Loucy (cell line): ENCODE results near the gene KCTD11.

Source experiments
- H2AFZ ChIP-seq: fragments of 200-600 bp; sonication (generic); 2 replicates; pipeline ENCODE4 v1.6.0; 2016; ENCODE audit warnings: antibody characterized with exemption, mild to moderate bottlenecking, low read length, moderate library complexity
- H3F3A ChIP-seq: fragments of 200-600 bp; 2 replicates; pipeline ENCODE4 v1.6.0; 2016; ENCODE audit warnings: antibody characterized with exemption, low read depth, mild to moderate bottlenecking
- H3K27me3 ChIP-seq: fragments of 200-600 bp; sonication (generic); 2 replicates; pipeline ENCODE4 v1.6.1; 2014; ENCODE audit warnings: low read length, mild to moderate bottlenecking; ENCODE audit not compliant: insufficient read depth, poor library complexity, severe bottlenecking
- H3K36me3 ChIP-seq: fragments of 200-600 bp; sonication (generic); 2 replicates; pipeline ENCODE4 v1.6.1; 2016; ENCODE audit warnings: low read length; ENCODE audit not compliant: insufficient read depth
- H3K4me1 ChIP-seq: fragments of 200-600 bp; sonication (generic); 2 replicates; pipeline ENCODE4 v1.5.1; 2014; ENCODE audit warnings: low read length, mild to moderate bottlenecking; ENCODE audit not compliant: insufficient read depth, poor library complexity, severe bottlenecking
- H3K4me2 ChIP-seq: fragments of 200-600 bp; sonication (generic); 2 replicates; pipeline ENCODE4 v1.6.0; 2014; ENCODE audit warnings: antibody characterized with exemption, low read length, low read depth, mild to moderate bottlenecking; ENCODE audit not compliant: poor library complexity, severe bottlenecking
- H3K4me3 ChIP-seq: fragments of 200-600 bp; sonication (generic); 2 replicates; pipeline ENCODE4 v1.5.1; 2014; ENCODE audit warnings: low read length, mild to moderate bottlenecking, mixed read lengths; ENCODE audit not compliant: poor library complexity, severe bottlenecking
- H3K79me2 ChIP-seq: fragments of 200-600 bp; sonication (generic); 2 replicates; pipeline ENCODE4 v1.6.1; 2014; ENCODE audit warnings: low read length; ENCODE audit not compliant: insufficient read depth
- H3K9ac ChIP-seq: fragments of 200-600 bp; sonication (generic); 2 replicates; pipeline ENCODE4 v1.6.0; 2014; ENCODE audit warnings: mild to moderate bottlenecking, low read depth, low read length, moderate library complexity; ENCODE audit not compliant: poor library complexity, severe bottlenecking
- H3K9me2 ChIP-seq: fragments of 200-600 bp; sonication (generic); replicated peaks from 2 replicates; pipeline ENCODE4 v1.6.1; 2016; ENCODE audit warnings: low read depth, low read length, mixed read lengths
- H3K9me3 ChIP-seq: fragments of 200-600 bp; sonication (generic); 2 replicates; pipeline ENCODE4 v1.6.1; 2014; ENCODE audit warnings: mild to moderate bottlenecking, antibody characterized with exemption, low read length, low read depth; ENCODE audit not compliant: insufficient read depth
- H4K20me1 ChIP-seq: fragments of 200-600 bp; sonication (generic); 2 replicates; pipeline ENCODE4 v1.6.0; 2014; ENCODE audit warnings: antibody characterized with exemption, low read length, mild to moderate bottlenecking; ENCODE audit not compliant: insufficient read depth, poor library complexity, severe bottlenecking
- EZH2phosphoT487 ChIP-seq: fragments of 200-600 bp; IDR thresholded peaks from 2 replicates; pipeline ENCODE4 v1.6.1; 2018; ENCODE audit warnings: antibody characterized with exemption, mild to moderate bottlenecking, moderate library complexity, borderline replicate concordance
- TF ChIP-seq, protein P1 (sequence below): fragments of 200-600 bp; sonication (generic); conservative IDR thresholded peaks from 2 replicates; pipeline ENCODE4 v1.5.1; 2014; ENCODE audit warnings: mild to moderate bottlenecking, antibody characterized with exemption, low read length

Gene KCTD11

DNA sequence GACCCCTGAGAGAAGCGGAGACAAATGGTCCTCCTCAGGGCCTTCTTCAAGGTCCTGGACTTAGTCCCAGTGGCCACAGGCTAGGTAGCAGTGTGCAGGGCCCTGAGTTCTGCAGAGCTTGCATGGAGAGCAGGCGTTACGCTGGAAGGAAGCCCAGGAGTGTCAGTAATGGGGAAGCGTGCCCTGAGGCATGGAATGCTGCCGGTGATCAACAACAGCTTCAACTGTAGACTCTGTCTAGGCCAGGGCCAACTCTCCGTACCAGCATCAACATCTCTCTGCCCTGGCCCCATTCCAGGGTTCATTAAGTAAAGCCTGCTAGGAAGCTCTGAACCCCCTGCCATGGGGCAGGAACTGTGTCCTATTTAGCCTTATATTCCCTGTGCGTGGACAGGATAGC is 28.4 kb downstream of the KCTD11 start:
- Histone ChIP-seq H3K9me3 (no peaks in the 10 kb centered on the region), H3K27me3 (no peaks in the 10 kb centered on the region), H3K36me3 (no peaks in the 10 kb centered on the region), H4K20me1 (no peaks in the 10 kb centered on the region), H3K9ac (no peak overlapping the region), H3K4me1 (no peaks in the 10 kb centered on the region), H2AFZ (no peak overlapping the region), H3F3A (no peaks in the 10 kb centered on the region), H3K9me2 (no peaks in the 10 kb centered on the region), H3K4me2 (no peak overlapping the region), H3K79me2 (no peaks in the 10 kb centered on the region), H3K4me3 (no peak overlapping the region)
- no peak for TF ChIP-seq EZH2phosphoT487
- TF ChIP-seq, protein P1, sequence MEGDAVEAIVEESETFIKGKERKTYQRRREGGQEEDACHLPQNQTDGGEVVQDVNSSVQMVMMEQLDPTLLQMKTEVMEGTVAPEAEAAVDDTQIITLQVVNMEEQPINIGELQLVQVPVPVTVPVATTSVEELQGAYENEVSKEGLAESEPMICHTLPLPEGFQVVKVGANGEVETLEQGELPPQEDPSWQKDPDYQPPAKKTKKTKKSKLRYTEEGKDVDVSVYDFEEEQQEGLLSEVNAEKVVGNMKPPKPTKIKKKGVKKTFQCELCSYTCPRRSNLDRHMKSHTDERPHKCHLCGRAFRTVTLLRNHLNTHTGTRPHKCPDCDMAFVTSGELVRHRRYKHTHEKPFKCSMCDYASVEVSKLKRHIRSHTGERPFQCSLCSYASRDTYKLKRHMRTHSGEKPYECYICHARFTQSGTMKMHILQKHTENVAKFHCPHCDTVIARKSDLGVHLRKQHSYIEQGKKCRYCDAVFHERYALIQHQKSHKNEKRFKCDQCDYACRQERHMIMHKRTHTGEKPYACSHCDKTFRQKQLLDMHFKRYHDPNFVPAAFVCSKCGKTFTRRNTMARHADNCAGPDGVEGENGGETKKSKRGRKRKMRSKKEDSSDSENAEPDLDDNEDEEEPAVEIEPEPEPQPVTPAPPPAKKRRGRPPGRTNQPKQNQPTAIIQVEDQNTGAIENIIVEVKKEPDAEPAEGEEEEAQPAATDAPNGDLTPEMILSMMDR, result no peak

DNA sequence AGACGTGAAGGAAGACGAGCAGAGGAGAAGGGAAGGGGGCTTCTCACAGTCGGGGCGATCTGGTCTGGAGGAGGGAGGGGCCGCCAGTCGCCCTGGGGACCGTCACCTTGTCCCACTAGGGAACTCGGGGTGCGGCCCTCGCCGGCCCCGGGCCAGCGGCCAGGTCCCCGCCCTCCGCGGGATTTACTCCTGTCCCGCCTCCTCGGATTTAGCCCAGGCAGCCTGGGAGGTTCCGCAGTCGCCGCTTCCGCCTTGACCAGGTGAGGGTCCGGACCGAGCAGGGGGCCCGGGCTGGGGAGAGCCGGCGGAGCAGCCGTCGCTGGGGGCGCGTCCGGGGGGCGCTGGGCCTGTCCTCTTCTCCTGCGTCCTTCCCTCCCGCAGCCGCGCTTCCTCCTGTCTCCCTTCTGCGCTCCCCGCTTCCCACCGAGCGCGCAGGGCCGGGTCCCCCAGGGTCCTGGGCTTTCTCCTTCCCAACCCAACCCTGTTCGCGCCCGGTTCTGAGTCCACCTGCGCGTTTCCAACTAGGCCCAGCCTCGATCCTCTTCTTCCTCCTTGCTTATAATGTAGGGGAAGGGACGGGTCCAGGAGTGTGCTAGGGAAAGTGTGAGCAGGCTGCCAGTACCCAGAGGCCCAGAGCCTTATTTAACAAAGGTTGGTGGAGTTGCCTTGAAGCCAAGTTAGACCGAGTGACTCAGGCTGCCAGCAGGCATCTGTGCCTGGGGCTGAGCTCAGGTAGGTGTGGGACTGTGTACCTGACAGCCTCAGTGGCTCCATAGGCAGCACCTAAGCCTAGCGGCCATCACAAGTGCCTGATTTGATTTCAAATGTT is 29.1 kb downstream of the KCTD11 start, which contains the start of gene TNK1:
Gene TNK1 (plus strand): TSS at position 235 of the 829 bp plus-strand sequence. CDS start 1,838 bp downstream, outside the sequence.
- Histone ChIP-seq H3K9ac (no peak within 1 kb of the TSS), H2AFZ (no peak within 1 kb of the TSS), H3K4me1 (no peaks in the 10 kb centered on the region), H3K4me2 (no peak within 1 kb of the TSS), H3K9me3 (no peaks in the 10 kb centered on the region), H3K4me3 (no peak within 1 kb of the TSS), H3K27me3 (no peaks in the 10 kb centered on the region), H4K20me1 (no peaks in the 10 kb centered on the region), H3K79me2 (no peaks in the 10 kb centered on the region), H3F3A (no peaks in the 10 kb centered on the region), H3K36me3 (no peaks in the 10 kb centered on the region), H3K9me2 (no peaks in the 10 kb centered on the region)
- no peak for TF ChIP-seq EZH2phosphoT487
- TF ChIP-seq, protein P1, result no peak

DNA sequence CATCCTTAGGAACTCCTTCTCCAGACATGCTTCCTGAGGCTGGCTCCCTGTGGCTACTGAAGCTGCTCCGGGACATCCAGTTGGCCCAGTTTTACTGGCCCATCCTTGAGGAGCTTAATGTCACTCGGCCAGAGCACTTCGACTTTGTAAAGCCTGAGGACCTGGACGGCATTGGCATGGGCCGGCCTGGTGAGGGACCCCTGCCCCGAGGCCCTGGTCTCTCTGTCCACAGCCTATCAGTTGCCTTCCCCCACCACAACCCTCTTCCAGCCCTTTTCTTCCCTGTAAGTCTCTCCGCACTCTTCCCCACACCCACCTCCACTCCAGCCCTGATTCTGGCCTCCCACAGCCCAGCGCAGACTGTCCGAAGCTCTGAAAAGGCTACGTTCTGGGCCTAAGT is 30.9 kb downstream of the KCTD11 start:
- no peak overlapping the region for H3K4me2 ChIP-seq
- no peaks in the 10 kb centered on the region for H4K20me1 ChIP-seq
- H3K27me3 ChIP-seq, result no peaks in the 10 kb centered on the region
- no peaks in the 10 kb centered on the region for H3K36me3 ChIP-seq
- no peaks in the 10 kb centered on the region for H3F3A ChIP-seq
- no peak overlapping the region for H2AFZ ChIP-seq
- H3K9ac ChIP-seq, result no peak overlapping the region
- H3K9me2 ChIP-seq, result no peaks in the 10 kb centered on the region
- no peaks in the 10 kb centered on the region for H3K79me2 ChIP-seq
- no peak for TF ChIP-seq EZH2phosphoT487
- TF ChIP-seq, protein P1, result no peak
- H3K9me3 ChIP-seq, result no peaks in the 10 kb centered on the region
- no peak overlapping the region for H3K4me3 ChIP-seq
- H3K4me1 ChIP-seq, result no peaks in the 10 kb centered on the region
